WTC11 (cell line): ENCODE data around the gene DNAH8. TPM values are rescaled to one million over a fixed set of nuclear protein-coding genes. Genes with fewer than 3 reads are reported as not detected.

Source experiments
- ATAC-seq: fragments of 200-7000 bp; cut with Tn5 transposase; 2 replicates; pipeline ENCODE4 v1.10.0; 2021; ENCODE audit warnings: mild to moderate bottlenecking, moderate library complexity
- CTCF ChIA-PET: fragments of 300-600 bp; sonication (Branson Sonifier 250); formaldehyde crosslinking; loops from one replicate; lab custom pipeline; 2021; ENCODE audit warnings: antibody characterized with exemption; lab: Charles Lee
- POLR2A ChIA-PET: fragments of 350-600 bp; sonication (Branson Sonifier 250); formaldehyde crosslinking; loops from one replicate; lab custom pipeline; 2021; ENCODE audit warnings: antibody characterized with exemption; lab: Charles Lee
- DNase-seq: peaks from one replicate; pipeline ENCODE4 v3.0.0; 2021; ENCODE audit warnings: low spot score
- H3K27ac Mint-ChIP-seq: 2 replicates; pipeline ENCODE4 v1.8.0; 2021; ENCODE audit warnings: mixed read lengths
- H3K27me3 Mint-ChIP-seq: 2 replicates; pipeline ENCODE4 v1.8.0; 2021; ENCODE audit warnings: low read depth, mild to moderate bottlenecking, moderate library complexity, mixed read lengths
- H3K36me3 Mint-ChIP-seq: 2 replicates; pipeline ENCODE4 v1.8.0; 2021; ENCODE audit warnings: mixed read lengths
- H3K4me1 Mint-ChIP-seq: 2 replicates; pipeline ENCODE4 v1.8.0; 2022; ENCODE audit warnings: mixed read lengths
- H3K4me3 Mint-ChIP-seq: 2 replicates; pipeline ENCODE4 v1.8.0; 2021; ENCODE audit warnings: mild to moderate bottlenecking, moderate library complexity, mixed read lengths
- H3K9me3 Mint-ChIP-seq: 2 replicates; pipeline ENCODE4 v1.8.0; 2021; ENCODE audit warnings: mixed read lengths
- ELF4 ChIP-seq: sonication (generic); formaldehyde crosslinking; IDR thresholded peaks from 2 replicates; pipeline ENCODE4 v1.8.1; 2022; ENCODE audit warnings: low read depth, mild to moderate bottlenecking, moderate library complexity, missing genetic modification reagents
- ESRRA ChIP-seq: sonication (generic); formaldehyde crosslinking; IDR thresholded peaks from 2 replicates; pipeline ENCODE4 v1.8.1; 2022; ENCODE audit warnings: mild to moderate bottlenecking, missing genetic modification reagents, borderline replicate concordance
- FOXJ3 ChIP-seq: sonication (generic); formaldehyde crosslinking; IDR thresholded peaks from 2 replicates; pipeline ENCODE4 v1.9.0; 2021; ENCODE audit warnings: missing genetic modification reagents, mild to moderate bottlenecking, borderline replicate concordance
- GABPB1 ChIP-seq: sonication (generic); formaldehyde crosslinking; IDR thresholded peaks from 2 replicates; pipeline ENCODE4 v1.8.1; 2023; ENCODE audit warnings: mild to moderate bottlenecking, missing genetic modification reagents
- GTF2I ChIP-seq: fragments of 250-450 bp; sonication (Bioruptor Pico); conservative IDR thresholded peaks from 2 replicates; pipeline ENCODE4 v1.4.0; 2021; ENCODE audit warnings: mild to moderate bottlenecking
- JUN ChIP-seq: sonication (generic); formaldehyde crosslinking; IDR thresholded peaks from 2 replicates; pipeline ENCODE4 v1.8.0; 2023; ENCODE audit warnings: mild to moderate bottlenecking, missing genetic modification reagents
- NFATC4 ChIP-seq: fragments of 250-450 bp; sonication (Bioruptor Pico); IDR thresholded peaks from 2 replicates; pipeline ENCODE4 v1.9.0; 2021; ENCODE audit warnings: mild to moderate bottlenecking
- NFE2L1 ChIP-seq: sonication (generic); formaldehyde crosslinking; IDR thresholded peaks from 2 replicates; pipeline ENCODE4 v1.8.1; 2023; ENCODE audit warnings: missing genetic modification reagents
- RELA ChIP-seq: sonication (generic); formaldehyde crosslinking; IDR thresholded peaks from 2 replicates; pipeline ENCODE4 v1.8.1; 2022; ENCODE audit warnings: missing genetic modification reagents, mild to moderate bottlenecking, borderline replicate concordance
- SMAD3 ChIP-seq: sonication (generic); formaldehyde crosslinking; IDR thresholded peaks from 2 replicates; pipeline ENCODE4 v1.8.0; 2022; ENCODE audit warnings: missing genetic modification reagents, mild to moderate bottlenecking, borderline replicate concordance
- SP1 ChIP-seq: sonication (generic); formaldehyde crosslinking; conservative IDR thresholded peaks from 2 replicates; pipeline ENCODE4 v1.8.1; 2022; ENCODE audit warnings: missing genetic modification reagents
- TCF7 ChIP-seq: sonication (generic); formaldehyde crosslinking; IDR thresholded peaks from 2 replicates; pipeline ENCODE4 v1.8.0; 2022; ENCODE audit warnings: mild to moderate bottlenecking, low read depth, missing genetic modification reagents, moderate library complexity
- TEAD1 ChIP-seq: sonication (generic); formaldehyde crosslinking; IDR thresholded peaks from 2 replicates; pipeline ENCODE4 v1.8.0; 2022; ENCODE audit warnings: mild to moderate bottlenecking, missing genetic modification reagents
- ZNF232 ChIP-seq: sonication (generic); formaldehyde crosslinking; IDR thresholded peaks from 2 replicates; pipeline ENCODE4 v1.8.0; 2022; ENCODE audit warnings: mild to moderate bottlenecking, missing genetic modification reagents
- total RNA-seq: library from RNA; stranded (reverse); gene quantifications from 3 replicates; pipeline ENCODE4 v1.2.3, GENCODE V29; 2021
- TF ChIP-seq, protein P1 (sequence below): sonication (generic); formaldehyde crosslinking; IDR thresholded peaks from 2 replicates; pipeline ENCODE4 v1.8.1; 2023; ENCODE audit warnings: mild to moderate bottlenecking, missing genetic modification reagents, borderline replicate concordance
- TF ChIP-seq, protein P2 (sequence below): sonication (generic); formaldehyde crosslinking; IDR thresholded peaks from 2 replicates; pipeline ENCODE4 v1.8.1; 2023; ENCODE audit warnings: mild to moderate bottlenecking, missing genetic modification reagents
- TF ChIP-seq, protein P3 (sequence below): sonication (generic); formaldehyde crosslinking; IDR thresholded peaks from 2 replicates; pipeline ENCODE4 v1.8.1; 2022; ENCODE audit warnings: low read depth, missing genetic modification reagents, borderline replicate concordance
- TF ChIP-seq, protein P4 (sequence below): sonication (generic); formaldehyde crosslinking; IDR thresholded peaks from 2 replicates; pipeline ENCODE4 v1.8.0; 2022; ENCODE audit warnings: mild to moderate bottlenecking, missing genetic modification reagents
- TF ChIP-seq, protein P5 (sequence below): sonication (generic); formaldehyde crosslinking; IDR thresholded peaks from 2 replicates; pipeline ENCODE4 v1.8.1; 2022; ENCODE audit warnings: mild to moderate bottlenecking, missing genetic modification reagents, moderate library complexity, borderline replicate concordance
- TF ChIP-seq, protein P6 (sequence below): sonication (generic); formaldehyde crosslinking; IDR thresholded peaks from 2 replicates; pipeline ENCODE4 v1.8.0; 2023; ENCODE audit warnings: missing genetic modification reagents
- TF ChIP-seq, protein P7 (sequence below): sonication (generic); formaldehyde crosslinking; IDR thresholded peaks from 2 replicates; pipeline ENCODE4 v1.8.1; 2023; ENCODE audit warnings: mild to moderate bottlenecking, missing genetic modification reagents, moderate library complexity
- TF ChIP-seq, protein P8 (sequence below): fragments of 250-450 bp; sonication (Bioruptor Pico); IDR thresholded peaks from 2 replicates; pipeline ENCODE4 v1.9.0; 2021; ENCODE audit warnings: mild to moderate bottlenecking

The DNAH8 gene
- total RNA-seq, 1 experiment from 2014 or later = 0.02 TPM

DNA sequence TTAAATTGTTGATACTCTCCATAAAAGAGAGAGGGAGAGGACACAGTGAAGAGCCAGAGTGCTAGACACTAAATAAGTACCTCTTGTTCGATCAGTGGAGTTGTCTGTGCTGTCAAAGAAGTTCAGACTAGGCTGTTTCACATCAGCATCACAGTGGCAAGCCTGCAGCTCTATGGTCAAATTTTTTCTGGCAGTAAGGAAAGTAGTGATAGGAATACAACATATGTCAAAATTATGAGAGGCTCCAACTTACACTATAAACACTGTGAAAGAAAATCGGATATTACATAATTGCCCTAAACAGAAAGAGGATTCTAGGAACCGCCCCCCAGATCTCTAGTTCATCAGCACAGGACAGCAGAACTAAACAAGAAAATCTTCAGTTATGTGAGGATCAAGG is 23.1 kb downstream of the DNAH8 start (continued):
- TF ChIP-seq, protein P1, sequence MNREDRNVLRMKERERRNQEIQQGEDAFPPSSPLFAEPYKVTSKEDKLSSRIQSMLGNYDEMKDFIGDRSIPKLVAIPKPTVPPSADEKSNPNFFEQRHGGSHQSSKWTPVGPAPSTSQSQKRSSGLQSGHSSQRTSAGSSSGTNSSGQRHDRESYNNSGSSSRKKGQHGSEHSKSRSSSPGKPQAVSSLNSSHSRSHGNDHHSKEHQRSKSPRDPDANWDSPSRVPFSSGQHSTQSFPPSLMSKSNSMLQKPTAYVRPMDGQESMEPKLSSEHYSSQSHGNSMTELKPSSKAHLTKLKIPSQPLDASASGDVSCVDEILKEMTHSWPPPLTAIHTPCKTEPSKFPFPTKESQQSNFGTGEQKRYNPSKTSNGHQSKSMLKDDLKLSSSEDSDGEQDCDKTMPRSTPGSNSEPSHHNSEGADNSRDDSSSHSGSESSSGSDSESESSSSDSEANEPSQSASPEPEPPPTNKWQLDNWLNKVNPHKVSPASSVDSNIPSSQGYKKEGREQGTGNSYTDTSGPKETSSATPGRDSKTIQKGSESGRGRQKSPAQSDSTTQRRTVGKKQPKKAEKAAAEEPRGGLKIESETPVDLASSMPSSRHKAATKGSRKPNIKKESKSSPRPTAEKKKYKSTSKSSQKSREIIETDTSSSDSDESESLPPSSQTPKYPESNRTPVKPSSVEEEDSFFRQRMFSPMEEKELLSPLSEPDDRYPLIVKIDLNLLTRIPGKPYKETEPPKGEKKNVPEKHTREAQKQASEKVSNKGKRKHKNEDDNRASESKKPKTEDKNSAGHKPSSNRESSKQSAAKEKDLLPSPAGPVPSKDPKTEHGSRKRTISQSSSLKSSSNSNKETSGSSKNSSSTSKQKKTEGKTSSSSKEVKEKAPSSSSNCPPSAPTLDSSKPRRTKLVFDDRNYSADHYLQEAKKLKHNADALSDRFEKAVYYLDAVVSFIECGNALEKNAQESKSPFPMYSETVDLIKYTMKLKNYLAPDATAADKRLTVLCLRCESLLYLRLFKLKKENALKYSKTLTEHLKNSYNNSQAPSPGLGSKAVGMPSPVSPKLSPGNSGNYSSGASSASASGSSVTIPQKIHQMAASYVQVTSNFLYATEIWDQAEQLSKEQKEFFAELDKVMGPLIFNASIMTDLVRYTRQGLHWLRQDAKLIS (CRISPR knock-in tag) = no peak
- TF ChIP-seq, protein P2, sequence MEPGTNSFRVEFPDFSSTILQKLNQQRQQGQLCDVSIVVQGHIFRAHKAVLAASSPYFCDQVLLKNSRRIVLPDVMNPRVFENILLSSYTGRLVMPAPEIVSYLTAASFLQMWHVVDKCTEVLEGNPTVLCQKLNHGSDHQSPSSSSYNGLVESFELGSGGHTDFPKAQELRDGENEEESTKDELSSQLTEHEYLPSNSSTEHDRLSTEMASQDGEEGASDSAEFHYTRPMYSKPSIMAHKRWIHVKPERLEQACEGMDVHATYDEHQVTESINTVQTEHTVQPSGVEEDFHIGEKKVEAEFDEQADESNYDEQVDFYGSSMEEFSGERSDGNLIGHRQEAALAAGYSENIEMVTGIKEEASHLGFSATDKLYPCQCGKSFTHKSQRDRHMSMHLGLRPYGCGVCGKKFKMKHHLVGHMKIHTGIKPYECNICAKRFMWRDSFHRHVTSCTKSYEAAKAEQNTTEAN (CRISPR knock-in tag) = no peak
- TF ChIP-seq RELA (CRISPR knock-in tag) (no peak), JUN (CRISPR knock-in tag) (no peak), GABPB1 (CRISPR knock-in tag) (no peak), TEAD1 (CRISPR knock-in tag) (no peak)
- TF ChIP-seq, protein P3, sequence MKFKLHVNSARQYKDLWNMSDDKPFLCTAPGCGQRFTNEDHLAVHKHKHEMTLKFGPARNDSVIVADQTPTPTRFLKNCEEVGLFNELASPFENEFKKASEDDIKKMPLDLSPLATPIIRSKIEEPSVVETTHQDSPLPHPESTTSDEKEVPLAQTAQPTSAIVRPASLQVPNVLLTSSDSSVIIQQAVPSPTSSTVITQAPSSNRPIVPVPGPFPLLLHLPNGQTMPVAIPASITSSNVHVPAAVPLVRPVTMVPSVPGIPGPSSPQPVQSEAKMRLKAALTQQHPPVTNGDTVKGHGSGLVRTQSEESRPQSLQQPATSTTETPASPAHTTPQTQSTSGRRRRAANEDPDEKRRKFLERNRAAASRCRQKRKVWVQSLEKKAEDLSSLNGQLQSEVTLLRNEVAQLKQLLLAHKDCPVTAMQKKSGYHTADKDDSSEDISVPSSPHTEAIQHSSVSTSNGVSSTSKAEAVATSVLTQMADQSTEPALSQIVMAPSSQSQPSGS (CRISPR knock-in tag) = no peak

DNA sequence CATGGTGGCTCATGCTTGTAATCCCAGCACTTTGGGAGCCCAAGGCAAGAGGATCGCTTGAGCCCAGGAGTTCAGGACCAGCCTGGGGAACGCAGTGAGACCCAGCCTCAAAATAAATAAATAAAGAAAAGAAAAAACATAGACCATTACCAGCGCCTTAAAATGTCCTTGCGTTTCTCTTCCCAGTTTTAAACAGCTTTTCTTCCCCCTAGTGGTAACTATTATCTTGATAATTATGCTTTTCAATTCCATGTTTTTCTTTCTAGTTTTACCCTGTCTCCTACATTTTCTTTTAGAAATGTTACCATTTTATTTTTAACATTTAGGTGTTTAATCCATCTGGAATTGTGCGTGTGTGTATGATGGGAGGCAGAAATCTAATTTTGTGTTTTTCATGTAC is 24.4 kb downstream of the DNAH8 start:
- peaks cover 11% of the 10 kb centered on the region for H3K9me3 Mint-ChIP-seq

More for the DNA sequence above, 24.4 kb downstream of the DNAH8 start:
- no peak for DNase-seq
- H3K27me3 Mint-ChIP-seq = no peaks in the 10 kb centered on the region
- H3K27ac Mint-ChIP-seq = no peak overlapping the region
- ChIA-PET CTCF (interaction anchor here (0.6 to 1.3 kb wide), 6 partner anchors 8 to 133 kb away, joined by 3 to 5 read pairs (median 3); no protein-coding TSS in a partner anchor), POLR2A (no interaction called here)
- no peaks in the 10 kb centered on the region for H3K36me3 Mint-ChIP-seq
- H3K4me3 Mint-ChIP-seq = no peak overlapping the region
- TF ChIP-seq TCF7 (CRISPR knock-in tag) (no peak), SMAD3 (CRISPR knock-in tag) (no peak), ESRRA (CRISPR knock-in tag) (no peak), SP1 (no peak), GTF2I (CRISPR knock-in tag) (no peak), ELF4 (CRISPR knock-in tag) (no peak), JUN (CRISPR knock-in tag) (no peak), ZNF232 (CRISPR knock-in tag) (no peak), NFATC4 (no peak), FOXJ3 (no peak), NFE2L1 (CRISPR knock-in tag) (no peak)
- TF ChIP-seq, protein P4, sequence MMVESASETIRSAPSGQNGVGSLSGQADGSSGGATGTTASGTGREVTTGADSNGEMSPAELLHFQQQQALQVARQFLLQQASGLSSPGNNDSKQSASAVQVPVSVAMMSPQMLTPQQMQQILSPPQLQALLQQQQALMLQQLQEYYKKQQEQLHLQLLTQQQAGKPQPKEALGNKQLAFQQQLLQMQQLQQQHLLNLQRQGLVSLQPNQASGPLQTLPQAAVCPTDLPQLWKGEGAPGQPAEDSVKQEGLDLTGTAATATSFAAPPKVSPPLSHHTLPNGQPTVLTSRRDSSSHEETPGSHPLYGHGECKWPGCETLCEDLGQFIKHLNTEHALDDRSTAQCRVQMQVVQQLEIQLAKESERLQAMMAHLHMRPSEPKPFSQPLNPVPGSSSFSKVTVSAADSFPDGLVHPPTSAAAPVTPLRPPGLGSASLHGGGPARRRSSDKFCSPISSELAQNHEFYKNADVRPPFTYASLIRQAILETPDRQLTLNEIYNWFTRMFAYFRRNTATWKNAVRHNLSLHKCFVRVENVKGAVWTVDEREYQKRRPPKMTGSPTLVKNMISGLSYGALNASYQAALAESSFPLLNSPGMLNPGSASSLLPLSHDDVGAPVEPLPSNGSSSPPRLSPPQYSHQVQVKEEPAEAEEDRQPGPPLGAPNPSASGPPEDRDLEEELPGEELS (CRISPR knock-in tag) = no peak
- TF ChIP-seq, protein P5, sequence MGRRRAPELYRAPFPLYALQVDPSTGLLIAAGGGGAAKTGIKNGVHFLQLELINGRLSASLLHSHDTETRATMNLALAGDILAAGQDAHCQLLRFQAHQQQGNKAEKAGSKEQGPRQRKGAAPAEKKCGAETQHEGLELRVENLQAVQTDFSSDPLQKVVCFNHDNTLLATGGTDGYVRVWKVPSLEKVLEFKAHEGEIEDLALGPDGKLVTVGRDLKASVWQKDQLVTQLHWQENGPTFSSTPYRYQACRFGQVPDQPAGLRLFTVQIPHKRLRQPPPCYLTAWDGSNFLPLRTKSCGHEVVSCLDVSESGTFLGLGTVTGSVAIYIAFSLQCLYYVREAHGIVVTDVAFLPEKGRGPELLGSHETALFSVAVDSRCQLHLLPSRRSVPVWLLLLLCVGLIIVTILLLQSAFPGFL = no peak
- TF ChIP-seq, protein P6, sequence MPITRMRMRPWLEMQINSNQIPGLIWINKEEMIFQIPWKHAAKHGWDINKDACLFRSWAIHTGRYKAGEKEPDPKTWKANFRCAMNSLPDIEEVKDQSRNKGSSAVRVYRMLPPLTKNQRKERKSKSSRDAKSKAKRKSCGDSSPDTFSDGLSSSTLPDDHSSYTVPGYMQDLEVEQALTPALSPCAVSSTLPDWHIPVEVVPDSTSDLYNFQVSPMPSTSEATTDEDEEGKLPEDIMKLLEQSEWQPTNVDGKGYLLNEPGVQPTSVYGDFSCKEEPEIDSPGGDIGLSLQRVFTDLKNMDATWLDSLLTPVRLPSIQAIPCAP (CRISPR knock-in tag) = no peak
- TF ChIP-seq, protein P7, sequence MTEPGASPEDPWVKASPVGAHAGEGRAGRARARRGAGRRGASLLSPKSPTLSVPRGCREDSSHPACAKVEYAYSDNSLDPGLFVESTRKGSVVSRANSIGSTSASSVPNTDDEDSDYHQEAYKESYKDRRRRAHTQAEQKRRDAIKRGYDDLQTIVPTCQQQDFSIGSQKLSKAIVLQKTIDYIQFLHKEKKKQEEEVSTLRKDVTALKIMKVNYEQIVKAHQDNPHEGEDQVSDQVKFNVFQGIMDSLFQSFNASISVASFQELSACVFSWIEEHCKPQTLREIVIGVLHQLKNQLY (CRISPR knock-in tag) = no peak
- TF ChIP-seq, protein P8, sequence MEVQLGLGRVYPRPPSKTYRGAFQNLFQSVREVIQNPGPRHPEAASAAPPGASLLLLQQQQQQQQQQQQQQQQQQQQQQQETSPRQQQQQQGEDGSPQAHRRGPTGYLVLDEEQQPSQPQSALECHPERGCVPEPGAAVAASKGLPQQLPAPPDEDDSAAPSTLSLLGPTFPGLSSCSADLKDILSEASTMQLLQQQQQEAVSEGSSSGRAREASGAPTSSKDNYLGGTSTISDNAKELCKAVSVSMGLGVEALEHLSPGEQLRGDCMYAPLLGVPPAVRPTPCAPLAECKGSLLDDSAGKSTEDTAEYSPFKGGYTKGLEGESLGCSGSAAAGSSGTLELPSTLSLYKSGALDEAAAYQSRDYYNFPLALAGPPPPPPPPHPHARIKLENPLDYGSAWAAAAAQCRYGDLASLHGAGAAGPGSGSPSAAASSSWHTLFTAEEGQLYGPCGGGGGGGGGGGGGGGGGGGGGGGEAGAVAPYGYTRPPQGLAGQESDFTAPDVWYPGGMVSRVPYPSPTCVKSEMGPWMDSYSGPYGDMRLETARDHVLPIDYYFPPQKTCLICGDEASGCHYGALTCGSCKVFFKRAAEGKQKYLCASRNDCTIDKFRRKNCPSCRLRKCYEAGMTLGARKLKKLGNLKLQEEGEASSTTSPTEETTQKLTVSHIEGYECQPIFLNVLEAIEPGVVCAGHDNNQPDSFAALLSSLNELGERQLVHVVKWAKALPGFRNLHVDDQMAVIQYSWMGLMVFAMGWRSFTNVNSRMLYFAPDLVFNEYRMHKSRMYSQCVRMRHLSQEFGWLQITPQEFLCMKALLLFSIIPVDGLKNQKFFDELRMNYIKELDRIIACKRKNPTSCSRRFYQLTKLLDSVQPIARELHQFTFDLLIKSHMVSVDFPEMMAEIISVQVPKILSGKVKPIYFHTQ (CRISPR knock-in tag) = no peak
- no peak for ATAC-seq
- 0 out of 2 replicates have a peak, but pooled peaks cover 2% of the 10 kb centered on the region for H3K4me1 Mint-ChIP-seq
